HG03575 (cell line): ENCODE data around the gene FOXO6.

Experiments
- ATAC-seq: cut with Tn5 transposase; IDR thresholded peaks from one replicate; pipeline ENCODE4 v1.9.1; 2021; ENCODE audit not compliant: unreplicated experiment, insufficient number of reproducible peaks, low FRiP score; ENCODE audit errors: extremely low read depth

FOXO6 gene

DNA sequence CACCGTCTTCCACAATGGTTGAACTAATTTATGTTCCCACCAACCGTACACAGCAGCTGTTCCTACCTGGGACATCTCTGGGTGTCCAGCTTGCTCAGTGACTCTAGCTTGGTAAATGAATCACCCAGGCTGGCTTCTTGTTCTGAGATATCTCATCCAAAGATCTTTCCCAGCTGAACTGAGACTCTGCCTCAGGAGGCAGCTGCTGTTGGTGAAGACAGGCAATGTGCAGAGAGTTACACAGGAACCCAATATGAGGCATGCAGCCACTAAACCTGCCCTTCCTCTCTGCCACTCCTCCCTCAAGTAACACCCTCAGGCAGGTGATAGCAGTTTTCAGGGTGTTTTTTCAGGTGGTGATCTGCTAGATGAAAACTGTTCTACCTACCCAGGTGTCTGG, 14.0 kb upstream of the FOXO6 start:
- ATAC-seq = no peak

GRCh38 chr1:41348394-41348793, 12.8 kb upstream of the FOXO6 start:
- no peak for ATAC-seq

- ATAC-seq = no peak
Measured at GRCh38 chr1:41349361-41350054, 11.7 kb upstream of the FOXO6 start.

DNA sequence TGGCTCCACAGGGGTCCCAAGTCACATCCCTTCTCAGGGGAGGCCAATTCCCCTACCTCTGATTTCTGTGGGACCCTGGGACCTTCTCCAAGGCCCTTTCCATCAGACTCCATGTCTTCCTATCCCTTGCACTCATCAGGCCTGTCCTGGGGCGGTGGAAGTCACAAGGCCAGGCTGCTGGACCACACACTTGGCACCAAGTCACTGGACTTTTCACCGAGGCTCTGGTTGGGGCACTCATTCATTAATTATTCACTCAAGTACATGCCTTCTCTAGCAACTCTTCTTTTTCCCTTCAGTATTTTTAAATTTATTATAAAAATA, 11.2 kb upstream of the FOXO6 start:
- no peak for ATAC-seq

- ATAC-seq = no peak
Measured at GRCh38 chr1:41351262-41352151, 9.7 kb upstream of the FOXO6 start.

DNA sequence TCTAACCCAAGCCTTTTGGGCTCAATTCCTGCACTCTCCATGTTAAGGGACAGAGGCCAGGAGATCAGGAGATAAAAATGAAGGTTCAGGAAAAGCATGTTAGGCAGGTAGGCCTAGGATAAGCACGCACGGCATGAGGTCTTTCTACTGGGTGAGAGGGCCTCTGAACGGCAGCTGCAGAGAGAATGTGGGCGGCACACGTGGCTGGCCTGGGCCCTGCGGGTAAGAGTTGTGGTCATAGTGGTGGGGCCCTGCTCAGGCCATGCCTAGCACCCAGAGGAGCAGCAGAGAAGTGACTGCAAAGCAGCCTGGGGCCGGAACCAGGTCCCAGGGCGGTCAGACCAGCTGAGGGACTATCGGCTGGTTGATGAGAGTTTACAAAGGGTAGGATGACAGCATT, 7.5 kb upstream of the FOXO6 start:
- ATAC-seq = no peak

- no peak for ATAC-seq
Measured at GRCh38 chr1:41354956-41355355, 6.3 kb upstream of the FOXO6 start.

DNA sequence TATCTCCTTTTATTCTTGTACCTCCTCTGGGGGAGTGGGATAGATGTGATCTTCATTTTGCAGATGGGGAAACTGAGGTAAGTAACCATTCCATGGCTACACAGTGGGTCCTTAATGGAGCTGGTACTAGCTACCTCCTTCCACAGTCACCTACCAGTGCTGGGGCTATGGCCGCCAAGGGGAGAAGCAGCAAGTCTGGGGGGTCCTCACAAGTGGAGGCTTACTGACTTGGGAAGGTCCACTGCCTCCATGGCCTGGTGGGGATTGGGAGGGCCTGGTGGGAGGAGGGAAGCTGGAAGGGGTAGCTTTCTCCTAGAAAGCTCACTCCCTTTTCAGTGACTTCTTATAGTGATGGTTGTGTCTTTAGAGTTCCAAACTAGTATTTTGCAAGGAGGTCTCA, 5.9 kb upstream of the FOXO6 start:
- ATAC-seq = no peak

DNA sequence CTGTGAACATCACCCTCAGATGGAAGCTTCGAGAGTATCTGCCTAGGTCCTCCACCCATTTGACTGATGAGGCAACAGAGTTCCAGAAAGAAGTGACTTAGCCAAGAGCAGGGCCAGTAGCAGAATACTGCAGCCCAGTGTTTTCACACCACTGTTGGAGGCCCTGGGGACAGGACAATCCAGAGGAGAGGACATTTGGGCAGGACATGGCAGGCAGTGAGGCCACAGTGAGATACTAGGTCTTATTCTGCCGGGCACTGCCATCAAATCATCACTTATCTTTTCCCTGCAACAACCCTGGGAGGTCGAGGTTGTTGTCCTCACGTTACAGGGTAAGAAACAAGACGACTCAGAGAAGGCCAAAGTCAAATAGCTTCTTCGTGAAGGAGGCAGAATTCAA, 5.5 kb upstream of the FOXO6 start:
- no peak for ATAC-seq

DNA sequence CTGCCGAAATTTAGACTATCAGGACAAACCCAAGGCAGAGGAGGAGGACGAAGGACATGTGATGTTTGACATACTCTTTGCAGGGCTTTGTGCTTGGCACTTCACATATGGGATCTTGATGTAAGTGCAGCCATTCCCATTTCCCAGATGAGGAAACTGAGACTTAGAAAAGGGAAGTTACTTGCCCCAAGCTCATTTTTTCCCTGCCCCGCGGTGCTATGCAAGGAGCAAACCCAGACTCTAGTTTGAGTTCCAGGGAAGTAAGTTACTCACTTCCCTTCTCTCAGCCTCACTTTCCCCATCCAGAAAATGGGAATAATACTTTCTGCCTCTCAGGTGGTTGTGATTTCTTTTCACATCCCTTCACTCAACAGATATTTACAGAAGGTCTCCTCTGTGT, 4.5 kb upstream of the FOXO6 start:
- no peak for ATAC-seq

GRCh38 chr1:41357451-41358101, 3.7 kb upstream of the FOXO6 start:
- no peak for ATAC-seq

DNA sequence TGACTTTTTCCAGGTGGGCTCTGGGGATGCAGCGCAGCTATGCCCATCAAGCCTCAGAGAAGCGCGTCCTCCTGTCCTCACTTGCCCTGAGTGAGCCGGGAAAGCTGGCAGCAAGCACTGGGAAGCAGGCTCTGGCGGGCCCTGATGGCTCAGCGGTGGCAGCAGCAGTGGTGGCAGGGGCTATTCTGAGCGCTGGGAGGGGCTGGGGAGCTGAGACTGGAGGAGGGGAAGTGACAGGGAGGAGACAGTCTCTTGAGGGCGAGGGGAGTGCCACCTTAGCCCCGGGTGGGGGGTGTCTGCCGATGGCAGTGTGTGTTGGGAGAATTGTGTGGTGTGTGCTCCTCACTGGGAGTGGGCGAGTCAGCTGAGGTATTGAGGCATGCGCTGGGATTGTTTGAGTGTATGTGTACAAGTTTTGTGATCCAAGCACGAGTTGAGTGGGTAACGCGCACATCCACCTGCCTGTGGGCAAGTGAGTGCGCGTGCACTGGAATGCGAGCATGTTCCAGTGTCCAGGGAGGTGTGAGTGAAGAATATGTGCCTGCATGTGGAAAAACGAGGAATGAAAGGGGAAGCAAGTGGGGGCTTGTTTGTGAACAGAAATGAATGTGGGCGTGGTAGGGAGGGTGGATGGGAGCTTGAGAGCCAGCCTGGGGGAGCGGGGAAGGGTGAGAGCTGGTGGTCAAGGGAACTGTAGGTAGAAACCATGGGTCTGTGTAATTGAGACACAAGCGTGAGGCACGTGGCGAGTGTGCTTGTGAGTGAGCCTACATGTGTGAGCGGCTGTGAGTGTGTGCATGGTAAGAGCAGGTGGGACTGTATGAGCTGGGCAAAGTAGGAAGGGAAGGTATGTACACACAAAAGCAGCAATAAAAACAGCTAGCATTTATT, 2.9 kb upstream of the FOXO6 start:
- no peak for ATAC-seq

- ATAC-seq = no peak
Measured at GRCh38 chr1:41359211-41360073, 1.8 kb upstream of the FOXO6 start.

DNA sequence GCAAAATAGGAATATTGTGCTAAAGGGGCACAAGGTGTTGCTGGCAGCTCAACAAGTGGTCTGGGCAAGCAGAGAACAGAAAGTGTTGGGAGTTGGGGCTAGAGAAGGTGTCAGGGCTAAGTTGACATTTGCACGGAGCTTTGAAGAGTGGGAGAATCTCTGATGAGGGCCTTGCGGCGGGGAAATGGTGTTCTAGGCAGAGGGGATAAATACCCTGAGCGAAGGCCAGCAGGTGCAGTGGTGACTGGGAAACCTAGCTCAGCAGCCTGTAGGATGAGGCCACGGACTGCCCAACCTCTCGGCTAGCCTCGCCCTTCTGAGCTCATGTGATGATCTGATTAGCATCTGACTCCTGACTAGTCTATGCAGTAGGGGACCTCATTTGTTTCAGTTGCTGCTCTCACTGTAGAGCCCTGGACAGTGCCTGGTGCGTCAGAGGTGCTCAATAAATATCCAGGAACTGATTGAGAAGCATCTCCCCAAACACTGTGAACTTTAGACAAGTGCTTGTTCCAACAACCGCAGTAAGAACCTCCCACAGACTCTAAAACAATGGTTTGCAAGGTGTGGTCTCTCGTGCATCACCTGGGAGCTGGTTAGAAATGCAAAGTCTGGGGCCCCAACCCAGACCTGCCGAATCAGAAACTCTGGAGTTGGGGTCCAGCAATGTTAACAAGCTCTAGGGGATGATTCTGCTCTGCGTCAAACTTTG, 1.0 kb upstream of the FOXO6 start:
- ATAC-seq = no peak

DNA sequence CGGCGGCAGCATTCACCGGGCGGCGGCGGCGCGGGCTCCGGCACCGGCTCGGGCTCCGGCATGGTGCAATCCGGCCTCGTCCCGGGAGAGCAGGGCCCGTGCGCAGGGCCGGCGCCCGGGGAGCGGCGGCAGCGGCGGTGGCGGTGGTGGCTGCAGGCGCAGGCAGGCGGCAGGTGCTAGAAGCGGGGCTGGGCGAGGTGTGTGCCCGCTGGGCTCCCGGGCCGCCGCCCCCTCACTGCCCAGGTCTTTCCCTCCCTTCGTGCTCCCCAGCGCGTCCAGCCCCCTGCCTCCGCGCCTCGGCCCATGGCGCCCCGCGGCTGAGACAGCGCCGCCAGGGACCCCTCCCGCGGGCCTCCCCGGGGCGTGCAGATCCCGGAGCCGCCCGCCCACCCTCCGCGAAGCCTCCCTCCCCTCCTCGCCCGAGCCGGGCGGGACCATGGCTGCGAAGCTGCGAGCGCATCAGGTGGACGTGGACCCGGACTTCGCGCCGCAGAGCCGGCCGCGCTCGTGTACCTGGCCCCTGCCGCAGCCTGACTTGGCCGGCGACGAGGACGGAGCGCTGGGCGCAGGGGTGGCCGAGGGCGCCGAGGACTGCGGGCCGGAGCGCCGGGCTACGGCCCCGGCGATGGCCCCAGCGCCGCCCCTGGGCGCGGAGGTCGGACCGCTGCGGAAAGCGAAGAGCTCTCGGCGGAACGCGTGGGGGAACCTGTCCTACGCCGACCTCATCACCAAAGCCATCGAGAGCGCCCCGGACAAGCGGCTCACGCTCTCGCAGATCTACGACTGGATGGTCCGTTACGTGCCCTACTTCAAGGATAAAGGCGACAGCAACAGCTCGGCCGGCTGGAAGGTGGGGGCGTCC, 492 bp downstream of the FOXO6 start:
- no peak for ATAC-seq

GRCh38 chr1:41362357-41362721, 1.1 kb downstream of the FOXO6 start:
- no peak for ATAC-seq
